Karpas-422 (cell line): Measurements from ENCODE around the gene MIOX. TPM values are rescaled to one million over a fixed set of nuclear protein-coding genes. Genes with fewer than 3 reads are reported as not detected.

ENCODE experiments used
- DNase-seq: peaks from one replicate; pipeline ENCODE4 v3.0.0-alpha.2; 2015
- H2AFZ ChIP-seq: fragments of 200-600 bp; sonication (generic); 2 replicates; pipeline ENCODE4 v1.6.1; 2014; ENCODE audit warnings: antibody characterized with exemption, low read length, mixed read lengths
- H3K27ac ChIP-seq: fragments of 200-600 bp; sonication (generic); 2 replicates; pipeline ENCODE4 v1.5.1; 2014; ENCODE audit warnings: mild to moderate bottlenecking, low read length, moderate library complexity
- H3K27me3 ChIP-seq: fragments of 200-600 bp; sonication (generic); 2 replicates; pipeline ENCODE4 v1.6.1; 2014; ENCODE audit warnings: low read length, mixed read lengths
- H3K36me3 ChIP-seq: fragments of 200-600 bp; sonication (generic); 2 replicates; pipeline ENCODE4 v1.6.1; 2014; ENCODE audit warnings: low read length, mixed read lengths; ENCODE audit not compliant: insufficient read depth
- H3K4me1 ChIP-seq: fragments of 200-600 bp; sonication (generic); 2 replicates; pipeline ENCODE4 v1.6.1; 2014; ENCODE audit warnings: mild to moderate bottlenecking, low read length, mixed read lengths
- H3K4me2 ChIP-seq: fragments of 200-600 bp; sonication (generic); 2 replicates; pipeline ENCODE4 v1.6.1; 2014; ENCODE audit warnings: low read length, low read depth, mild to moderate bottlenecking; ENCODE audit not compliant: poor library complexity, severe bottlenecking
- H3K4me3 ChIP-seq: fragments of 200-600 bp; sonication (generic); 2 replicates; pipeline ENCODE4 v1.5.1; 2014; ENCODE audit warnings: mild to moderate bottlenecking, antibody characterized with exemption, low read length, mixed read lengths
- H3K79me2 ChIP-seq: fragments of 200-600 bp; sonication (generic); 2 replicates; pipeline ENCODE4 v1.6.1; 2014; ENCODE audit warnings: mild to moderate bottlenecking, low read length, mixed read lengths
- H3K9ac ChIP-seq: fragments of 200-600 bp; sonication (generic); 2 replicates; pipeline ENCODE4 v1.6.0; 2014; ENCODE audit warnings: low read length
- H3K9me2 ChIP-seq: fragments of 200-600 bp; sonication (generic), shearing (Covaris generic); replicated peaks from 2 replicates; pipeline ENCODE4 v1.6.0; 2014; ENCODE audit warnings: mild to moderate bottlenecking, low read length, moderate library complexity; ENCODE audit not compliant: insufficient read depth
- H3K9me3 ChIP-seq: fragments of 300-700, 200-600 bp; sonication (generic); 2 replicates; pipeline ENCODE4 v1.6.1; 2014; ENCODE audit warnings: low read length, mixed read lengths
- H4K20me1 ChIP-seq: fragments of 200-600 bp; sonication (generic); 2 replicates; pipeline ENCODE4 v1.6.1; 2014; ENCODE audit warnings: mild to moderate bottlenecking, antibody characterized with exemption, low read length, low read depth; ENCODE audit not compliant: insufficient read depth
- total RNA-seq: library from RNA; depleted of rRNA; stranded (reverse); fragments of >200 nt; shearing (Covaris generic); gene quantifications from 2 replicates; pipeline ENCODE4 v1.2.3, GENCODE V29; 2014; ENCODE audit warnings: low replicate concordance

MIOX gene
- total RNA-seq, 1 experiment from 2014 or later: 0.93 TPM

- Histone ChIP-seq H3K79me2 (peaks cover 57% of the 10 kb centered on the region), H4K20me1 (peaks cover 47% of the 10 kb centered on the region; the same call in 1 of the 2 replicates)
- DNase-seq: peak; percentile 88
Measured at GRCh38 chr22:50473088-50473487, 13.6 kb upstream of the MIOX start.

GRCh38 chr22:50473855-50474671 is 12.6 kb upstream of the MIOX start:
- Histone ChIP-seq H3K4me1 (peaks cover 55% of the 10 kb centered on the region), H3K79me2 (peaks cover 47% of the 10 kb centered on the region), H3K27ac (peak overlapping the region; percentile 99), H2AFZ (no peak overlapping the region), H4K20me1 (peaks cover 37% of the 10 kb centered on the region; the same call in 1 of the 2 replicates), H3K4me2 (peak overlapping the region; percentile 81), H3K9me2 (no peaks in the 10 kb centered on the region), H3K4me3 (peak overlapping the region; percentile 76), H3K27me3 (no peaks in the 10 kb centered on the region), H3K36me3 (no peaks in the 10 kb centered on the region), H3K9ac (peak overlapping the region; percentile 89), H3K9me3 (no peaks in the 10 kb centered on the region)
- peak; percentile 65 for DNase-seq

More at GRCh38 chr22:50473088-50473487, 13.6 kb upstream of the MIOX start:
- 0 out of 2 replicates have a peak, but pooled peaks cover 2% of the 10 kb centered on the region for H3K36me3 ChIP-seq
- peak overlapping the region; percentile 89 for H3K9ac ChIP-seq
- H2AFZ ChIP-seq: no peak overlapping the region
- H3K4me3 ChIP-seq: peak overlapping the region; percentile 76
- H3K27me3 ChIP-seq: no peaks in the 10 kb centered on the region
- H3K9me2 ChIP-seq: no peaks in the 10 kb centered on the region
- peak overlapping the region; percentile 99 for H3K27ac ChIP-seq
- H3K4me1 ChIP-seq: peaks cover 65% of the 10 kb centered on the region
- H3K9me3 ChIP-seq: no peaks in the 10 kb centered on the region
- peak overlapping the region; percentile 81 for H3K4me2 ChIP-seq

GRCh38 chr22:50474710-50475651 is 11.7 kb upstream of the MIOX start, which contains the start of gene SBF1:
SBF1 (minus strand) TSS chr22:50475035; CDS start chr22:50474840, 195 bp downstream.
- Histone ChIP-seq H3K4me1 (peaks cover 46% of the 10 kb centered on the region), H3K79me2 (peaks cover 40% of the 10 kb centered on the region), H3K9me2 (no peaks in the 10 kb centered on the region), H3K36me3 (no peaks in the 10 kb centered on the region), H4K20me1 (peaks cover 34% of the 10 kb centered on the region; the same call in 1 of the 2 replicates), H3K27ac (peak within 1 kb of the TSS; percentile 99), H3K27me3 (no peaks in the 10 kb centered on the region), H3K4me2 (peak within 1 kb of the TSS; percentile 92), H3K9me3 (no peaks in the 10 kb centered on the region), H3K9ac (peak within 1 kb of the TSS; percentile 89), H3K4me3 (peak within 1 kb of the TSS; percentile 83), H2AFZ (peak within 1 kb of the TSS; percentile 97)
- peak; percentile 95 for DNase-seq

GRCh38 chr22:50475652-50476002 is 11.0 kb upstream of the MIOX start:
- Histone ChIP-seq H3K27ac (no peak overlapping the region), H3K79me2 (peaks cover 37% of the 10 kb centered on the region)

GRCh38 chr22:50476868-50477267 is 9.8 kb upstream of the MIOX start:
- Histone ChIP-seq H3K36me3 (no peaks in the 10 kb centered on the region), H3K4me3 (no peak overlapping the region), H3K9me3 (no peaks in the 10 kb centered on the region), H2AFZ (no peak overlapping the region), H3K27me3 (no peaks in the 10 kb centered on the region), H3K79me2 (peaks cover 26% of the 10 kb centered on the region), H3K9me2 (no peaks in the 10 kb centered on the region), H4K20me1 (peaks cover 23% of the 10 kb centered on the region; the same call in 1 of the 2 replicates), H3K4me2 (no peak overlapping the region), H3K9ac (no peak overlapping the region), H3K4me1 (peaks cover 27% of the 10 kb centered on the region), H3K27ac (no peak overlapping the region)
- DNase-seq: no peak

More at GRCh38 chr22:50475652-50476002, 11.0 kb upstream of the MIOX start:
- DNase-seq: no peak
- Histone ChIP-seq H2AFZ (0 out of 2 replicates have a peak overlapping the region, but pooled peaks have one; percentile 97), H3K4me3 (peak overlapping the region; percentile 83), H3K9me2 (no peaks in the 10 kb centered on the region), H3K4me2 (peak overlapping the region; percentile 92), H3K27me3 (no peaks in the 10 kb centered on the region), H3K36me3 (no peaks in the 10 kb centered on the region), H4K20me1 (peaks cover 34% of the 10 kb centered on the region; the same call in 1 of the 2 replicates), H3K9ac (peak overlapping the region; percentile 83), H3K4me1 (peaks cover 39% of the 10 kb centered on the region), H3K9me3 (no peaks in the 10 kb centered on the region)

- no peaks in the 10 kb centered on the region for H3K9me3 ChIP-seq
- H3K36me3 ChIP-seq: no peaks in the 10 kb centered on the region
- peaks cover 19% of the 10 kb centered on the region for H3K4me1 ChIP-seq
- no peak for DNase-seq
- H3K9me2 ChIP-seq: no peaks in the 10 kb centered on the region
- no peak overlapping the region for H3K27ac ChIP-seq
- H3K79me2 ChIP-seq: peaks cover 15% of the 10 kb centered on the region
- H3K4me3 ChIP-seq: no peak overlapping the region
- no peak overlapping the region for H3K4me2 ChIP-seq
- no peak overlapping the region for H2AFZ ChIP-seq
- no peaks in the 10 kb centered on the region for H3K27me3 ChIP-seq
- H4K20me1 ChIP-seq: peaks cover 12% of the 10 kb centered on the region; the same call in 1 of the 2 replicates
- no peak overlapping the region for H3K9ac ChIP-seq
Measured at GRCh38 chr22:50477923-50478322, 8.7 kb upstream of the MIOX start.

- Histone ChIP-seq H3K27me3 (no peaks in the 10 kb centered on the region), H2AFZ (no peak overlapping the region), H3K4me1 (peaks cover 17% of the 10 kb centered on the region), H3K27ac (no peak overlapping the region), H3K4me2 (no peak overlapping the region), H3K36me3 (no peaks in the 10 kb centered on the region), H3K4me3 (no peak overlapping the region), H3K9me3 (no peaks in the 10 kb centered on the region), H3K9ac (no peak overlapping the region), H4K20me1 (no peaks in the 10 kb centered on the region), H3K9me2 (no peaks in the 10 kb centered on the region), H3K79me2 (no peaks in the 10 kb centered on the region)
- no peak for DNase-seq
Measured at GRCh38 chr22:50479721-50480120, 6.9 kb upstream of the MIOX start.
